CD4-positive, alpha-beta T cell treated with Interleukin-1 beta for 1 hour (primary cell): ENCODE measurements around the gene AARS2.
A peak's percentile ranks its signal among the peaks of the same experiment; 100 is the strongest.

Experiments
- DNase-seq, 2 donors: peaks; one replicate each; pipeline ENCODE4 v3.0.0-alpha.2; 2020 to 2022

AARS2 gene

DNA sequence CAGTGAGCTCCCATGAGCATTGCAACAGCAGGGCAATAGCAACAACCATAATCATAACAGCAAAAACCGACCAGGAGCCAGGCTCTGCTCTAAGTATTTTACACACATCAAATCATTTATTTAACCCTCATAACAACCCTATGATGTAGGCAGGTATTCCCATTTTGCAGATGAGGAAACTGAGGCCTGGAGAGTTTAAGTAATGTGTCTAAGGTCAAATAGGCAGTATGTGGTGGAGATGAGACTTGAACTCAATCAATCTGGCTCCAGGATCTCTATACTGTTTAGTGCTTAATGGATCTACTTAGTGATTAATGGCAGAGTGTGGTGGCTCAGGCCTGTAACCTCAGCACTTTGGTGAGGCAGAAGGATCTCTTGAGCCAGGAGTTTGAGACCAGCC lies 39.5 kb downstream of the AARS2 start:
- DNase-seq: no peak

DNA sequence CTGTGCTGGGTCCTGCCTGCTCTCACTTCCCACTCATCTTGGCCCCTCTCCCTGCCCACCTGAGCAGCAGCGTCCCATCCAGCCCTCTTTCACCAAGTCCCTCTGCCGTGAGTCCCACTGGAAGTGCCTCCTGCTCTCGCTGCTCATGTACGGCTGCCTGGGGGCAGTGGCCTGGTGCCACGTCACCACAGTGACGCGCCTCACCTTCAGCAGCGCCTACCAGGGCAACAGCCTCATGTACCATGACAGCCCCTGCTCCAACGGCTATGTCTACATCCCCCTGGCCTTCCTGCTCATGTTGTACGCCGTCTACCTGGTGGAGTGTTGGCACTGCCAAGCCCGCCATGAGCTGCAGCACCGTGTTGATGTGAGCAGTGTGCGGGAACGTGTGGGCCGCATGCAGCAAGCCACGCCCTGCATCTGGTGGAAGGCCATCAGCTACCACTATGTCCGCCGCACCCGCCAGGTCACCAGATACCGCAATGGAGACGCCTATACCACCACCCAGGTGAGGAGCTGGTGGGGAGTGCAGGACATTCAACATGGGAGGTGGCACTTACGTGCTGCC lies 40.1 kb downstream of the AARS2 start:
- DNase-seq: no peak

DNA sequence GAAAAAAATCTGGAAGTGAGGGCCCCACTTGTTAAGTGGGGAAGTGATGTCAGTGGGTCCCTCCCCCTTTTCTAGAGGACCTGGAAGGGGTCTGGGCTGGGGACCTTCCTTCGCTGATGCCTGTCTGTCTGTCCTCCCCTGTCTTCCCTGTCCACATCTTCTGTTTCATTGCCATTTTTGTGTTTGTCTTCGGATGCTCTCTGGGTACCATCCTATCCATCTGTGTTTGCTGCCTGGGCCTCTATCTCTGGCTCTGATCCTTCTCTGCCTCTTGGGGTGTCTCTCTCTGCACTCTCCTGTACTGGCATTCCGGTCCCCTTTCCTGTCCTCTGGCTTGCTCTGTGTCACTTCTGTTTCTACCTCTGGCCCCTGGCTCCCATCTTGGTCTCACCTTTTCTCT lies 40.6 kb downstream of the AARS2 start:
- DNase-seq: no peak

DNA sequence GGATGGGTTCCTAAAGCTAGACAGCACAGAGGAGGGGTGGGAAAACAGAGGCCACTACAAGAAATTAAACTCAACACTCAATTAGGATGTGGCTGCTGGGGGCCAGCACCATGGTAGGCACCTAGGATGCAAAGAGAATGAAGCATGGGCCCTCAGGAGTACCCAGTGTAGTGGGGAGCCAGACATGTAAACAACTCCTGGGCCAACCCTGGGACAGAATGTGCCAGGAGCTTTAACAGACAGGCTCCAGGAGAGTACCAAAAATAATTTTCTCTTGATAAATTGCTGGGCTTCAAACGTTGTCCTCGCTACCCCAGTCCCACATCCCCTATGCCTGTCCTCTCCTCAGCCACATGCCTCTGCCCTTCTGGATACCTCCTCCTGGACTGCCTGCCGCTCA lies 41.2 kb downstream of the AARS2 start:
- DNase-seq: no peak

DNA sequence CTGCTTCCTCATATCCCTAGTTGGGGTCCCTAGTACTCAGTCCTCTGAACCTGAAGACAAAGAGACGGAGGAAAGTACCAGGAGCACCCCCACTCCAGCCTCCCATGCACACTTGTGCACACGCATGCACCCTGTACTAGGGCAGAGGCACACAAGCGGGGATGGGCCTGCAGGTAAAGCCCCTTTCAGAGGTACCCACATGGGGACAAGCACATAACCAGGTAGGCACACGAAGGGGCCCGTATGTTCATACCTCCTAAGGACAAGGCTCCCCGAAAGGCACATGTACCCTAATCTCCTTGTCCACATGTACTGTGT lies 41.8 kb downstream of the AARS2 start:
- no peak for DNase-seq

DNA sequence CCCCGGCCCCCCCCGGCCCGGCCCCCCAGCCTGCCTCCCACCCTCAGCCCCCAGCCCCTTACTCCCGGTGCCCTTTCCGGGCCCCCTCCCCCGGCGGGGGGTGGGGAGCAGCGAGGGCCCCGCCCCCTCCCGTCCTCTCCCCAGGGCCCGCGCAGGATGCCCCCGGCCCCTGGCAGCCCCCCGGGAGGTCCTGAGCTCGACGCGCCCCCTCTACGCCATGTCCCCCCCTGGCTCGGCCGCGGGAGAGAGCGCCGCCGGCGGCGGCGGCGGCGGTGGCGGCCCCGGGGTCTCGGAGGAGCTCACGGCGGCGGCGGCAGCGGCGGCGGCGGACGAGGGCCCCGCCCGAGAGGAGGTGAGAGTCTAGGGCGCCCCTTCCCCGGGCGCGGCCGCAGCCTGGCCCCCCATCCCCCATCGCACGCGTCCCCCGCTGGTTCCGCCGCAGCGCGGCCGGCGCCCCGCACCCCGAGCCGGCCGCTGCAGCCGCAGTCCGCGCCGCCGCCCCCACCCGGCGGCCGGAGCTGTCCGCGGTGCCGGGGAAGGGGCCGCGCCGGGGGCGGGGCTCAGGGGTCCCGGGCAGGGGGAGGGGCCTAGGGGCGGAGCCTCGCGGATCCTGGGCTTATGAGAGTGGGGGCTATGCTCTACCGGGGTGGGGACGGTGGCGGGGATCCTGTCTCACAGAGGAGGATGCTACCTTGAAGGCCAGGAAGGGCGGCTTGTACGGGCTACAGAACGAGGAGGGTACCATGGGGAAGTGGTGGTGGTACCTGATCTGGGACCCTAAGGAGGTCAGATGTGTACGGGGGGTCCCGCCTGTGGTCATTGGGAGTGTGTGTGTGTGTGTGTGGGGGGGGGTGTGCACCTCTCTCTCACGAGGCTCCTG lies 42.4 kb downstream of the AARS2 start:
- DNase-seq: no peak

DNA sequence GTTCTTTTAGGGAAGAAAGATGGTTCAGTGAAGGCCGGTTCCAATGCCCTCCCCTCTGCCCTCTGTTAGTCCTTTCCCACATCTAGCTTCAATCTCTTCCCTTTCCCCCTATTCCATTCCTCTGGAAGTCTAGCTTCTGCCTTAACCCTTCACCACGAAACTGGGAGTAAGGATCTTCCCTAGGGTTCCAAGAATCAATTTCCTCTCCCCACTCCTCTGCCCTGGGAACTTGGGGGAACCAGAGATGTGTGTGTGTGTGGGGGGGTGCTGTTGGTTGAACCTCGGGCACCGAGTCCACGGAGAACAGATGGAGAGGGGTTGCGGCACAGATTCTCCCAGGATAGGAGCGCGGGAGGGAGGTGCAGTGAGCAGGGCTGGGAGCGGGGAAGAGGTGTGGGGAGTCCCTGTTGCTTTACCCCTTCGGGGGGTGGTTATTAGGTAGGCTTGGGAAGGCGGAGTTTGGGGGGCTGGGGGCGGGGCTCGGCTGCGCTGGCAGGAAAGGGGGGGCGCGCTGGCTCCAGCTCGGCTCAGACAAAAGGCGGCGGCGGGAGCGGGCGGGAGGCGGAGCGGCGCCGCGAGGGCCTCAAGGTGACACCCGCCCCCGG lies 43.1 kb downstream of the AARS2 start, which contains the start of gene TMEM151B:
Gene TMEM151B, plus strand, starts transcription at position 530 of the 605 bp plus-strand sequence. CDS start 293 bp downstream, outside the sequence.
- peak in 1 of 2 donors; percentile 26 for DNase-seq

DNA sequence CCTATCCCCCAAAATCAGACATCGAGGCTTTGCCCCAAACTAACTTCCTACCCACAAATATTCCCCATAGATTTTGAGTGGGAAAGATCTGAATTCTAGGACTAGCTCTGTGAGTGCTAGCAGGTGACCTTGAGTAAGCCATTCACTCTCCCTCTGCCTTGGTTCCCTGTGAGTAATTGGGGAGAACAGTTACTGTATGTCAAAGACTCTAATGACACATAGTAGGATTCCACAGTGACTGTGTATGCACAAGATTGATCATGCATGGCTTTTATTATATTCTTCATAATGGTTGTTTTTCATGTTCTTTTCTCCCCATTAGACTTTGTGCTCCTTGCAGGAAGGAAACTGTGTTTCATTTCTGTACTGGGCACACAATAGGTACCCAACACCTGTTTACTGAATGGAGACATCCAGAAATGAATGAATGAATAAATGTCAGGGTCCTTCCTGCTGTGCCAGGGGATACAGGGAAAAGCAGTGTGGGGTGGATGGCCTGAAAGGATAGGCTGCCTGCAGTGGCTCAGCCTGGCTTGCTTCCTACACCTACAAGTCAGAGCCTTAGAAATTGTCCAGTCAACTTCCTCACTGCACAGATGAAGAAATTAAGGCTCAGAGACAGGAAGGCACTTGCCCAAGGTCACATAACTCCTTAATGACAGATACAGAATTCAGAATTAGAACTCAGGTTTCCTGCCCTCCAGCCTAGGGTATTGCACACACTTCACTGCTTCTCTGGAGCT lies 43.8 kb downstream of the AARS2 start:
- no peak for DNase-seq

DNA sequence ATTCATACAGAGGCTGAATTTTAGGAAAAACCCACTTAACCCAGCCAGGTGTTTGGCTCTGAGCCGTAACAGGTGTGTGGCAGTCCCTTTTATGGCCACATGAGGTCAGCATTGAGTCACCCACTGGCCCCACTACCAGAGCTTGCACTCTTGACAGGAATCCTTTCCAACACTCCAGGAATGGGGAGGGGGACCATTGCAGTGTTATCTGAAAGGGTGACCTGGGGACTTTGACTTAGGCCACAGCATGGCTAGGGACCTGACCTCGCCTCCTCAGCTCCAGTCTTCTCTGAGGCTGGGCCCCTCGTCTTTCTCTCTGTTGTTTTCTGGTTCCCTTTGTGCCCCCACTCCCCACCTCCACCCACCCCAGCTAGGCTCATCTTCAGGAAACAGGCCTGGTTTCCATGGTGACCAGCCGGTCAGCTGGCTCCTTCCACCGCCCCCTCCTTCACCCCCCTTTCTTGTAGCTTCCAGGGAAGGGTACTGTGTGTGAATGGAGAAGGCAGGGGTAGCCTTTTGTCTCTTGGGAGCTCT lies 45.0 kb downstream of the AARS2 start:
- peak; percentile 58 to 73 for DNase-seq

DNA sequence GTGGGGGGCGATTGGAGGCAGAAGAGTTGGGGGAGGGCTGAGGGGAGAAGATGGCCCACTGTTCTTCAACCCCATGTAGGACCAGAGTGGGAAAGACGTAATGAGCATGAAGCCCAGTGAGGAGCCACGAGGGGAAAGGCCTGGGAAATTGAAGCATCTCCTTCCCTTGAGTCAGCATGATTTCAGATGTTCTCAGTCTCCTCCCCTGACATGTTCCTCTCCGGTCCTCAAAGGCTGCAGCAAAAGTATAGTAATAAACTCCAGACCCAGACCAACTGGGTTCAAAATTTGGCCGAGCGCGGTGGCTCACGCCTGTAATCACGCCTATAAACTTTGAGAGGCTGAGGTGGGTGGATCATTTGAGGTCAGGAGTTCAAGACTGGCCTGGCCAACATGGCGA lies 45.9 kb downstream of the AARS2 start:
- DNase-seq: no peak

DNA sequence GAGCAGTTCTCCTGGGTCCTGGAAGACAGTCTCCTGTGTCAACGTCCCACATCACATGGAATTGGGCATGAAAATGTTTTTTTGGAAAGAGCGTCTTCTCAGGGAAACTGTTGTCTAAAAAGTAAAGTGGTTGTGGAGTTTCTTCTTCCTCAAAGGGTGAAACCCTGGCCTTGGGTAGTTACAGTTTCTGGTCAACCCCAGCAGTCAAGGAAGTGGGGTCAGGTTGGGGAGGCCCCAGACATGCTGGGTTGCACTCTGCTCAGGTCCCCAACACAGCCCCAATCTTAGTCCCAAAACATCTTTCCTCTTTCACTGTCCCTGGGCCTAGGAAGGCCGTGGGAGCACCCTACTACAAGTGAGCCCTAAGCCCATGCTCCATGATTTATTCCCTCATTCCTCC lies 46.8 kb downstream of the AARS2 start:
- no peak for DNase-seq

DNA sequence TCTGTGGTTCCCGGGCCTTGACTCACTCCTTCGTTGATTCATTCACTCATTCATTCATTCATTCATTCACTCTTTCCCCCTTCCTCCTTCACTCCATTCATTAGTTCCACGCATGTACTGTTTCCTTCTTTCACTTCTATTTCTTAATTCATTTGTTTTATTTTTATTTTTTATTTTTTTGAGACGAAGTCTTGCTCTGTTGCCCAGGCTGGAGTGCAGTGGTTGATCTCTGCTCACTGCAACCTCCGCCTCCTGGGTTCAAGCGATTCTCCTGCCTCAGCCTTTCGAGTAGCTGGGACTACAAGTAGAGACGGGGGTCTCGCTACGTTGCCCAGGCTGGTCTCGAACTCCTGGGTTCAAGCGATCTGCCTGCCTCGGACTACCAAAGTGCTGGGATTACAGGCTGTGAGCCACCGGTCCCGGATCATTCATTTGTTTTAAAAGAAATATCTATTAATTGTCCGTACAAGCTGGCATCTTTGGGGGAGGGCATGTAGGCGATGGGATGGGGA lies 47.4 kb downstream of the AARS2 start:
- no peak for DNase-seq

DNA sequence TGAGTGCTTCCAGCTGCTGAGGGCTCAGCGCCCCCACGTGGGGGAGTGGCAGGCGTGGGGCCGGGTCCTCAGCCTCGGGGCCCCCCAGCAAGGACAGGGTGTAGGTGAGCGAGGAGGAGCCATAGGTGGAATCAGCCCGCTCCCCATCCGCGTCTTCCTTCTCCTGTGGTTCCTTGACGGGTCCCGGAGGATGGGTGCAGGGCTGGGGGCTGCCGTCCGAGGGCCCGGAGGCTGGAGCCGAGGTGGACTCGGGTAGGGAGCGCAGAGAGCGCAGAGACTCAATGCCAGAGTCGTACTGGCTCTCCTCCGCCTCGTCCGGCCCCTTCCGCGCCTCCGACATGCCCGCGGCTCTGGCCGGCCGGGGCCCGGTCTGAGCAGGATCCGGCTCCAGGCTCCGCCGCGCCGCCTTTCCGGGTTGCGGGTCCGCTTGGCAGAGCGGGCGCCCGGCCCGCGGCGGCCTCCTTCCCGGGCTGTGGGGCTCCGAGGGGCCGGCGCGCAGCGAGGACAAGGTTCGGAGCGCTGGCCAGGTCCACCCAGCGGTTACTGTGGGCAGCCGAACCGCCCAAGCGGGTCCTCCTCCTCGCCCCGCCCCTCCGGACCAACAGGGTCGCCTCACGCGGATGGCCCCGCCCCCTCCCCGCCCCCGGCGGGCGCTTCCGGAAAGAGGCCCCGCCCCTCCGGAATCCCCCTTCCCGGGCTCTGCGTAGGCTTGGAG lies 48.0 kb downstream of the AARS2 start, which contains the start of gene NFKBIE:
Gene NFKBIE, minus strand, starts transcription at position 545 of the 715 bp plus-strand sequence. Its CDS starts 205 bp downstream, at position 340.
- peak; percentile 96 for DNase-seq

DNA sequence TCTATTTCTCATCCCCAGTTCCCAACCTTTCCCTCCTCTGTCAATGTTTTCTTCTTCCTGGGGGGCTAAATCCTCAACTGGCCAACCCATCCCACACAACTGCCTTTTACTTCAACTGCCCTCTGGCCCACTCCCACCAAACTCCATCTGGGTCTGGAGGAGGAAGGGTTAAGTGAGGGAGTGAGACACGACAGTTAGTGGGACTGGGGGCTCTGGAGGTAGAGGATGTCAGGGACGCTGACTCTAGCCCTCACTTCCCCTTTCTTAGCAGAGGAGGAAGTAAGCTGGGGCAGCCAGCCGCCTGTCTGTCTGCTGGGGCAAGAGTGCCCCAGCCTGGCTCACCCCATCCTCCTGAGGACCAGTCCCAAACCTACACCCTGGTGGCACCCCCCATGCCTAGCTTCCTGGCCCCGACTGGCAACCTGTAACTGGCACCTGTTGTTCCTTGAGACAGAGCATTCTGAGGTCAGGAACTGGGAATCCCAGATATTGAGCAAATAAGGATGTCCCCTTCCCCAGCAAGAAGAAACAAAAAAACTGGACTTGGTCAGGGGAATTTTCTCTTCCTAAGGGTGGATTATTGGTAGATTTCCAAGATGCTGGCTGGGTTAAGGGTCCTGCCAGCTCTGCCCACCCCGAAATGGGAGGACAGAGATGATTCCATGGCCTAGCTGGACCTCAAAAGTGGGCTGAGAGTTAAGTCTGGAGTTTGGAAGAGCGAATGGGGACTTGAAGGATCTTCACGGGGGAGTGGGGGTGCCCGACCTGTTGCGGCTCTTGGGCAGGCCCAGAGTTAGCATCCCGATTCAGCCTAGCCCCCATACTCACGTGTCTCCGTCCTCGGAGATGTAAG lies 48.8 kb downstream of the AARS2 start:
- DNase-seq: peak; percentile 62 to 86

DNA sequence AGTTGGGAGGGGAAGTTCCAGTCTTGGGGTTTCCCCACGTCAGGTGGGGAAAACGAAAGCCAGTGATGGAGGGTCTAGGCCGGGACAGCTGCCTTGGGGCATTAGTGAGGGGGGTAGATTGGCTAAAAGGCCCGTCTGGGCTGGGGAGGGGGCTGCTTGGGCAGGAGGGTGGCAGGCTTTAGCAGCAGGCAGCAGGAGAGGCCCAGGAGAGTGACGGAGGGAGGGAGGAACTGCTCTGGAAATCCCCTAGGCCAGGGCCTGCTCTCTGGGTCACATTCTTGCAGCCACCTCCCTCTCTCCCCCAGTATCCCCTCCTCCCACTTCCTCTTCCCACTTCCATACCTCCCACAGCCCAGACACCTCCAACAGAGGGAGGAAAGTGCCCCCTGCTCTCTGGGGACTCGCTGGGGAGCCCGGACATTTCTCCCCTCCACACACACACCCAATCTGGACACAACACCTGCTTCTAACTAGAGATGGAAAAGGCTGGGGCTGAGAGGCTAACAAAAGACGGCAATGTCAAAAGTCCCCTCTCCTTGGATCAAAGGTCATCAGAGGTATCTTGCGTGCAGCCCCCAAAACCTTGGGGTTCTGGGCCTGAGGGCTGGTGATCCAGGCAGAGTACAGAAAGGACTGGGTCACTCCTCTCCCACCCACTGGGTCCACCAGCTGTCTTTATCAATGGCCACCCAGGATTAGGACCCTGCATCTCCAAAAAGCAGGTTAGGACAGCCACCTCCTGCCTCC lies 49.6 kb downstream of the AARS2 start:
- peak; percentile 75 to 81 for DNase-seq

DNA sequence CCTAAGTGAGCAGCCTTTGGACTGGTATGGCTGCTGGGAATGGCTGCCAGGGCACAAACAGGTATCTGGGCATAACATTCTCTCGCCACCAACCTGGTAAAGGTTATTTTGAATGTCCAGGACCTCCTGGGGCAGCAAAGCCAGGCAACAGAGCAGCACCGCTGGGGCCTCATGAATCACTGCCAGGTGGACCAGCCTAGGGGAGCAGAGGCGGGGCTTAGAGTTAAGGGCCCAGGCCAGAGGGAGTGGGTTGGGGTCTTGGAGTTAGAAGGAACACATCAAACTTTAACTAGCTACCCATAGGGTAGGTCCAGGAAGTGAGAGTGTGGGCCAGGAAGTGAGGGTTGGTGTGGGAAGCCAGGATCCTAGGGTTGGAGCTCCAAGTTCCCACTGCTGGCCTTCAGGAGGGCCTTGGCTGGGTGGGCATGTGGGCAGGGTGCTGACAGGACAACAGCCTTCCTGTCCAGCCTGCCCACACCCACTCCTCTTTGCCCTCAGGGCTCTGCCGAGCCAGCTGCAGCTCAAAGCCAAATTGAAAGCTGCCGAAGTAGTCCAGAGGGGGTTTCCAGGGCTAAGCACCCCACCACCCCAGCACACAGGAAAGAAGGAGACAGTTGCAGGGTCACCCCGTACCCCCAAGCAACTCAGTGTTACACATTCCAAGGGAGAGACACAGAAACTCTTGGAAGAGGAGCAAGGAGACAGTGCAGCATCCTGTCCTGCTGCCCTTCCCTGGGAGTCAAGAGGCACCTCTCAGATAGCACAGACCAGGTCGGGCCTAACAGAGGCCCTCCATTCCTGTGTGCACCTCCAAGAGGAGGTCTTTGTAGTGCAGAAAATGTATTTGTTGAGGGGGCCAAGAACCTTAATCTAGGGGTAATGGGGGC lies 50.4 kb downstream of the AARS2 start:
- DNase-seq: peak in 1 of 2 donors; percentile 22

DNA sequence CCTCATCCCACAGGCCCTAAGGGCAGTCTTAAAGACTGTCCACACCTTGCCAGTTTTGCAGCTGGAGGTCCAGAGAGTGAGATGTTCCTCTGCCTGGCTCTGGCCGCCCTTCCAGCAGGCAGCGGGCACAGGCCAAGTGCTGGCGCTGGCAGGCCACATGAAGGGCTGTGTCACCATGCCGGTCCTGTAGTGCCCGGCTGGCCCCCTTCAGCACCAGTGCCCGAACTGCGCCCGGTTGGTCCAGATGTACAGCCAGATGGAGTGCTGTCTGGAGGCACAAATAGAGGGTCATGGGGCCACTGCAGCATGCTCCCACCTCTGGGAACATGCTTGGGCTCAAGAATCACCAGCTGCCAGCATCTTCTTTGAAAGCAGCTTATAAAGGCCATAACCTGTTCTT lies 51.6 kb downstream of the AARS2 start:
- no peak for DNase-seq

DNA sequence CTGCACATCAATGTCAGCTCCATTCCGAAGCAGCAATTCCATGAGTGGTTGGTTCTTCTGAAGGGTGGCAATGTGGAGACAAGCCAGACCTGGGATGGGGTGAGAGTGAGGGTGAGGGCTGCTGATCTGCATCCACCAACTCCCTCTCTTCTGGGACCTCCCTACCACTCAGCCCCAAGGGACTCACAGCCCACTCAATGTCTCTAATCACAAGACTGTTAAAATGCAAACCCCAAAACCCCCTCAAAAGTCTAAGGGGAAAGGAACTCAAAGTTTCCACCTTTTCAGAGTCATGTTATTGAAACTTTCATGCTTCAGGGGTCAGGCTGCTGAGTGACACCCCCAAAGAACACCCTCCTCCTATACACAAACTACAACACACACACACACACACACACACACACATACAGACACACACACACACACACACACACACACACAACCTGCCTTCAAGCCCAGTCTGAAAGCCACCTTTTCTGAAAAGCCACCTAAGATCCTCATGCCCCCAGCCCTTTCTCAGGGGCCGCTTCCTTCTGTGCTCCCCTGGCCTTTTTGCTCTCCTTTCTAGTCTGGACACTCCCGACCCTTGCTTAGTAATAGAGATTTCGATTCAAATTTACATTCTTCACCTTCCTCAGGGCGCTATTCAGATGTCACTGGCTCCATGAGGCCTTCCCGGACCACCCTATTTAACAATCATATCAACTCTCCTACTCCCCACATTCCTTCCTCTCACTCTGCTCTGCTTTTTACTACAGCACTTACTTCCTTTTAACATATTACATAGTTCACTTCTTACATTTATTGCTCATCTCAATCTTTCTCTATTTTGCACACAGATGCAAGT lies 52.5 kb downstream of the AARS2 start:
- no peak for DNase-seq
